ENCODE data around the gene BPIFB3. TPM values are rescaled to one million over a fixed set of nuclear protein-coding genes. Genes with fewer than 3 reads are reported as not detected.

Gene BPIFB3
- total and polyA plus RNA-seq, 9 donors: 0.15 TPM; not detected in 8

DNA sequence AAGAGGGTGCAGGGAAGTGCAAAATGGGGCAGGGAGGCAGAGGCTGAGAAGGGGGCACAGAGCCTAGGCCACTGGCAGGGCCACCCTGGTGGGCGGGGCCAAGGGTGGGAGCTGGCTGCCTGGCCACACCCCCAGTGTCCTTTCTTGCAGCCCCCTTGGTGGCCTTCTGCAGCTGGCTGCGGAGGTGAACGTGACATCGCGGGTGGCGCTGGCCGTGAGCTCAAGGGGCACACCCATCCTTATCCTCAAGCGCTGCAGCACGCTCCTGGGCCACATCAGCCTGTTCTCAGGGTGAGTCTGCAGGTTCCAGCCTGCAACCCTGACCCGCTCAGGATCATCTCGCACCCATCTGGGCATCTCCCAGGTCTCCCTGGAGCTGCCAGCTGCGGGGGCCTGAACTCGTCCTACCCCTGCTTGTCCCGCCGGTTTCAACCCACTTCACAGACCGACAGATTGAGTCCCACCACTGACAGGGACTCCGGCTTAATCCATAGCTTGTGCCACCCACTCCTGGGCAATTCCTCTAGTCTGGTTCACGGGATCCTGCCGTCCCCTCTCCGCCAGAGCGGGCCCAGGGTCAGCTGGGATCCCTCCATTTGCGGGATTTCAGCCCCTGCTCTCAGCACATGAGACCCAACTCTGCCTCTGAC lies 6.2 kb downstream of the BPIFB3 start:
- H3K4me1 ChIP-seq (ENCODE audit: insufficient read depth): no peaks in the 10 kb centered on the region
- DNase-seq: no peak
- H3K36me3 ChIP-seq: no peaks in the 10 kb centered on the region
- TF ChIP-seq POLR2A (IDR thresholded peaks at IDR 0.05) (no peak), EP300 (IDR thresholded peaks at IDR 0.05) (no peak)
- TF ChIP-seq, protein P1, sequence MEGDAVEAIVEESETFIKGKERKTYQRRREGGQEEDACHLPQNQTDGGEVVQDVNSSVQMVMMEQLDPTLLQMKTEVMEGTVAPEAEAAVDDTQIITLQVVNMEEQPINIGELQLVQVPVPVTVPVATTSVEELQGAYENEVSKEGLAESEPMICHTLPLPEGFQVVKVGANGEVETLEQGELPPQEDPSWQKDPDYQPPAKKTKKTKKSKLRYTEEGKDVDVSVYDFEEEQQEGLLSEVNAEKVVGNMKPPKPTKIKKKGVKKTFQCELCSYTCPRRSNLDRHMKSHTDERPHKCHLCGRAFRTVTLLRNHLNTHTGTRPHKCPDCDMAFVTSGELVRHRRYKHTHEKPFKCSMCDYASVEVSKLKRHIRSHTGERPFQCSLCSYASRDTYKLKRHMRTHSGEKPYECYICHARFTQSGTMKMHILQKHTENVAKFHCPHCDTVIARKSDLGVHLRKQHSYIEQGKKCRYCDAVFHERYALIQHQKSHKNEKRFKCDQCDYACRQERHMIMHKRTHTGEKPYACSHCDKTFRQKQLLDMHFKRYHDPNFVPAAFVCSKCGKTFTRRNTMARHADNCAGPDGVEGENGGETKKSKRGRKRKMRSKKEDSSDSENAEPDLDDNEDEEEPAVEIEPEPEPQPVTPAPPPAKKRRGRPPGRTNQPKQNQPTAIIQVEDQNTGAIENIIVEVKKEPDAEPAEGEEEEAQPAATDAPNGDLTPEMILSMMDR (IDR thresholded peaks at IDR 0.05): no peak
- WGBS, 3 donors: 89 to 93% (median 91%) methylated on average over 22 of the region's 22 CpGs
- H3K9me3 ChIP-seq: no peaks in the 10 kb centered on the region
- H3K27ac ChIP-seq: no peak overlapping the region
- intact Hi-C loops (cut with DNase I): loop anchor here in 1 of 4 donors (10.0 kb wide), 1 partner anchor 55 kb away; the partner anchor contains the start of genes BPIFB2 and SUN5
- no peaks in the 10 kb centered on the region for H3K27me3 ChIP-seq
- H3K4me3 ChIP-seq: no peak overlapping the region

DNA sequence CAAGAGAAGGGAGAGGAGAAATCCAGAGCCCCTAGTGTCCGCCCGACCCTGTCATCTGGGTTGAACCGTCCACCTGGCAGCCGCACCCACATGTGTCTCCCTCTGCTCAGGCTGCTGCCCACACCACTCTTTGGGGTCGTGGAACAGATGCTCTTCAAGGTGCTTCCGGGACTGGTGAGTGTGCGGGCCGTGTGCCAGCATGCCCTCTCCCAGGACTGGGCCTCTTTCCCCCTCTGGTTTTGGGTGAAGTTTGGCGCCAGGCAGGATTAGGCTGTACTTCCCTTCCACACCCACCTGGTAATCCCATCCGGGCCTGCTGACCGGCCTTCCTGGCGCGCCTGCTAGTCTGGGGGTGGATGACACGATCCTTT lies 7.9 kb downstream of the BPIFB3 start:
- WGBS, 3 donors: 81 to 85% (median 82%) methylated on average over 14 of the region's 14 CpGs
- no peaks in the 10 kb centered on the region for H3K9me3 ChIP-seq
- no peaks in the 10 kb centered on the region for H3K36me3 ChIP-seq
- no peak overlapping the region for H3K27ac ChIP-seq
- intact Hi-C loops (cut with DNase I): loop anchor here in 1 of 4 donors (10.0 kb wide), 1 partner anchor 57 kb away; the partner anchor contains the start of genes BPIFB2 and SUN5
- no peaks in the 10 kb centered on the region for H3K27me3 ChIP-seq
- TF ChIP-seq, protein P1 (IDR thresholded peaks at IDR 0.05): no peak
- TF ChIP-seq EP300 (IDR thresholded peaks at IDR 0.05): no peak
- no peak for TF ChIP-seq POLR2A (IDR thresholded peaks at IDR 0.05)
- H3K4me3 ChIP-seq: no peak overlapping the region
- DNase-seq: no peak
- no peaks in the 10 kb centered on the region for H3K4me1 ChIP-seq (ENCODE audit: insufficient read depth)

DNA sequence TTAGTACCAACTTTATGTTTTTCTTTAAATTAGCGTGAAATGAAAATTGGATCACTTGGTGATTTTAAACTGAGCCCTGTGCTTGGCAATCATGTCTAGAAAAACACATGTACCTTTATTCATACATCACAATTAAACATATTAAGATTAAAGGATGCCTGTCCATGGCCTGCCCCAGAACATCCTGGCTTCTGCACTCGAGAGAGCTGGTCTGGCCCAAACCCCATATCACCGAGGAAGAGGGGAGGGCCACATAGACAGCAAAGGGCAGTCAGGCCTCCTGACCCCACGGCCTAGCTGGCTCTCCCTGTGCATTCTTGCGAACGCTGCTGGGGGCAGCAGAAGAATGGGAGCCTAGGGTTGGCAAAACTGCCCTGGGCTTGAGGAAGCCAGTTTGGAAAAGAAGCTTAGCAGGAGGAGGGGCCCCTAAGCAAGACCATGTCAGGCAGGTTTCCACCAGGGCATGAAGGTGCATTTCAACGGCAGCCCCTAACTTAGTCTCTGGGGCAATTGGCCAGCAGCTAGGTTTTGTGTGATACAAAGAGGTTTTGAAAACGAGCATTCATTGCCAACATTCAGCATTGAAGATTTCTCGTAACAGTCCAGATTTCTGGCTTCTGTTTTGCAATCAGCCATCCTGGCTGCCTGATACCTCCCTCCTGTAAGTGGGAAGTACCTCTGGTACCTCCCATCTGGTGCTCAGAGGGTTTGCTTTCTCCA lies 8.6 kb downstream of the BPIFB3 start:
- no peak for DNase-seq
- TF ChIP-seq EP300 (IDR thresholded peaks at IDR 0.05) (no peak), POLR2A (IDR thresholded peaks at IDR 0.05) (no peak)
- TF ChIP-seq, protein P1 (IDR thresholded peaks at IDR 0.05): no peak
- Histone ChIP-seq H3K9me3 (no peaks in the 10 kb centered on the region), H3K36me3 (no peaks in the 10 kb centered on the region), H3K4me3 (no peak overlapping the region), H3K27me3 (no peaks in the 10 kb centered on the region), H3K4me1 (ENCODE audit: insufficient read depth) (no peaks in the 10 kb centered on the region), H3K27ac (no peak overlapping the region)
- 24 to 33% (median 24%) methylated on average over 9 of the region's 9 CpGs for WGBS, 3 donors
- intact Hi-C loops (cut with DNase I): loop anchor here in 1 of 4 donors (10.0 kb wide), 1 partner anchor 57 kb away; the partner anchor contains the start of genes BPIFB2 and SUN5

DNA sequence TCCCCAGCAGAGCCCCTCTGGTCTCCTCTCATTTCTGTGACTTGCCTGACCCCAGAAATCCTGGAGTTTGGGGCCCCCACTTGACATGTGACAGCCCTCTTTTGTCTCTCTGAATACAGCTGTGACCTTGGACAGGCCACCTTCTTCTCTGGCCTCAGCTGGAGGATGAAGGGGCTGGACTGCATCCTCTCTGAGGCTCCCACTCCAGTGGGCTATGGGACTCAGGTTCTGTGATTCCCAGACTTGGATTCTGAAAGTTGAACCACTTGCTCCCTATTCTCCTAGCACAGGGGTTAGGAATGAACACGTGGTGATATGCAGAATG lies 9.1 kb downstream of the BPIFB3 start:
- Histone ChIP-seq H3K27me3 (no peaks in the 10 kb centered on the region), H3K4me3 (no peak overlapping the region), H3K4me1 (ENCODE audit: insufficient read depth) (no peaks in the 10 kb centered on the region), H3K9me3 (no peaks in the 10 kb centered on the region), H3K27ac (no peak overlapping the region), H3K36me3 (no peaks in the 10 kb centered on the region)
- intact Hi-C loops (cut with DNase I): loop anchor here in 1 of 4 donors (10.0 kb wide), 1 partner anchor 58 kb away; the partner anchor contains the start of genes BPIFB2 and SUN5
- no peak for DNase-seq
- WGBS, 3 donors: 40 to 58% (median 47%) methylated on average over 1 of the region's 1 CpG
- TF ChIP-seq EP300 (IDR thresholded peaks at IDR 0.05) (no peak), POLR2A (IDR thresholded peaks at IDR 0.05) (no peak)
- TF ChIP-seq, protein P1 (IDR thresholded peaks at IDR 0.05): no peak
